Measurements from ENCODE around the gene TMUB1. TPM values are rescaled to one million over a fixed set of nuclear protein-coding genes. Genes with fewer than 3 reads are reported as not detected.

Gene TMUB1
- total and polyA plus RNA-seq, 8 donors = 12.7 to 86.8 (median 63.6) TPM

GRCh38 chr7:151051108-151051507 is 32.2 kb downstream of the TMUB1 start:
- H3K27ac ChIP-seq = no peak overlapping the region
- peak; percentile 59 to 93 for DNase-seq
- intact Hi-C loops (cut with DNase I; ENCODE audit: low total_unique reads) = no loop called here
- H3K4me3 ChIP-seq = peak overlapping the region in 1 of 4 donors; percentile 4
- peaks cover 0 to 23% (median 14%) of the 10 kb centered on the region in 4 donors for H3K36me3 ChIP-seq
- TF ChIP-seq CTCF (IDR thresholded peaks at IDR 0.05) = no peak
- TF ChIP-seq POLR2A (IDR thresholded peaks at IDR 0.05) = no peak
- no peak for TF ChIP-seq EP300 (IDR thresholded peaks at IDR 0.05)
- peak in 2 of 3 donors; percentile 4 to 31 for TF ChIP-seq POLR2AphosphoS5 (IDR thresholded peaks at IDR 0.05)
- WGBS, 5 donors = 3 to 4% (median 3%) methylated on average over 36 to 50 of the region's 50 CpGs
- H3K9me3 ChIP-seq = no peaks in the 10 kb centered on the region
- peaks cover 0 to 28% (median 11%) of the 10 kb centered on the region in 3 donors for H3K27me3 ChIP-seq
- peaks cover 6 to 30% (median 21%) of the 10 kb centered on the region in 4 donors for H3K4me1 ChIP-seq

- H3K27ac ChIP-seq = no peak overlapping the region
- no peak overlapping the region for H3K4me3 ChIP-seq
- peaks cover 4 to 37% (median 29%) of the 10 kb centered on the region in 4 donors for H3K36me3 ChIP-seq
- TF ChIP-seq POLR2AphosphoS5 (IDR thresholded peaks at IDR 0.05) = no peak
- TF ChIP-seq CTCF (IDR thresholded peaks at IDR 0.05) = no peak
- TF ChIP-seq EP300 (IDR thresholded peaks at IDR 0.05) = no peak
- no peak for TF ChIP-seq POLR2A (IDR thresholded peaks at IDR 0.05)
- no peak for DNase-seq
- no peaks in the 10 kb centered on the region for H3K9me3 ChIP-seq
- peaks cover 6 to 30% (median 21%) of the 10 kb centered on the region in 4 donors for H3K4me1 ChIP-seq
- intact Hi-C loops (cut with DNase I; ENCODE audit: low total_unique reads) = no loop called here
- WGBS, 5 donors = 88 to 92% (median 91%) methylated on average over 31 to 38 of the region's 38 CpGs
- peaks cover 0 to 28% (median 11%) of the 10 kb centered on the region in 3 donors for H3K27me3 ChIP-seq
Observed at GRCh38 chr7:151048911-151049463, 34.3 kb downstream of the TMUB1 start.

- Histone ChIP-seq H3K27me3 (peaks cover 0 to 28% (median 11%) of the 10 kb centered on the region in 3 donors), H3K36me3 (peaks cover 6 to 37% (median 29%) of the 10 kb centered on the region in 4 donors), H3K4me3 (no peak within 1 kb of the TSS), H3K9me3 (no peaks in the 10 kb centered on the region), H3K4me1 (peaks cover 6 to 30% (median 21%) of the 10 kb centered on the region in 4 donors), H3K27ac (no peak within 1 kb of the TSS)
- DNase-seq = no peak
- TF ChIP-seq POLR2AphosphoS5 (IDR thresholded peaks at IDR 0.05) (no peak), POLR2A (IDR thresholded peaks at IDR 0.05) (no peak), CTCF (IDR thresholded peaks at IDR 0.05) (no peak), EP300 (IDR thresholded peaks at IDR 0.05) (no peak)
- WGBS, 5 donors = 71 to 80% (median 74%) methylated on average over 21 to 22 of the region's 22 CpGs
- intact Hi-C loops (cut with DNase I; ENCODE audit: low total_unique reads) = no loop called here
Observed at GRCh38 chr7:151047976-151048815, 35.1 kb downstream of the TMUB1 start, which contains the start of gene ASIC3. Gene ASIC3, plus strand, starts transcription at chr7:151048531. Its CDS starts 355 bp downstream, at chr7:151048886.
